ENCODE data around the gene ASIC3. TPM values are rescaled to one million over a fixed set of nuclear protein-coding genes. Genes with fewer than 3 reads are reported as not detected.

Gene ASIC3
- total and polyA plus RNA-seq, 2 donors (not counting 3 experiments of a cell fraction or from before 2014, with no cell fraction given) = 0.69 to 0.70 TPM

DNA sequence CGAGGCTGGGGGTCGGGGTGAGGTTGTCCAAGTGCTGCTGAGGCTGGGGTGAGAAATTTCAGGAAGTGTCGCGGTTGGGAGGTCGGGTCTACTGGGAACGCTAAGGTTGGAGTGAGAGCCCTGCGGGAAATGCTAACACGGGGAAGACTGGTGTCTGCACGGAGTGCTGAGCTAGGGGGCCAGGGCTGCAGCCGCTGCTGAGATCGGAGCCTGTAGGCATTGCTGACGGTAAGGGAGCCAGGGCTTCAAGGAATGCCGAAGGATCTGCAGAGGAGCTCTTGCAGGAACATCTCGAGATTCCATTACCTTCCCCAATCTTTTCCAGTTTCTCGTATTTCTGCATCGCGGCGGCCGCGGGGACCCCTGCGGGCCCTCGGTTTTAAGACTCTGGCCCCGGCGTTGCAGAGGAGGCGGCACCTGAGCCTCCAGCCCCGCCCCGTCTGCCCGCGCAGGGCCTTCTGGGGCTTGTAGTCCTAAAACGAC, 9.2 kb downstream of the ASIC3 start, which contains the start of gene CDK5:
Gene CDK5 (minus strand): TSS at position 392 of the 483 bp plus-strand sequence. CDS start 49 bp downstream, at position 343.
- H3K36me3 ChIP-seq (ENCODE audit: control insufficient read depth in 2 of 2, extremely low read depth in 1 of 2, insufficient read depth in 2 of 2, low read length in 2 of 2) = peaks cover 0 to under 1% of the 10 kb centered on the region in 2 experiments
- DNase-seq (ENCODE audit: low read depth, low spot score) (no peak), FAIRE-seq (no peak)
- H2AFZ ChIP-seq (ENCODE audit: low read depth, low read length) = peak within 1 kb of the TSS; percentile 81
- peaks cover 29% of the 10 kb centered on the region for H3K4me1 ChIP-seq (ENCODE audit: control insufficient read depth, extremely low read depth, insufficient read depth, low read length)
- dilution Hi-C loops (cut with MboI; ENCODE audit: extremely low pct_ligation_motif_present, low sequenced_read_pairs) (no loop called here), intact Hi-C loops (cut with micrococcal nuclease) (no loop called here)
- TF ChIP-seq POLR2A (IDR thresholded peaks at IDR 0.05; ENCODE audit: low read depth, low read length) = no peak
- BruUV-seq (replicated peaks) = no TSS peak
- peak within 1 kb of the TSS; percentile 57 for H3K9ac ChIP-seq (replicated peaks; ENCODE audit: extremely low read depth, insufficient read depth, low read length)
- H3K9me1 ChIP-seq (replicated peaks; ENCODE audit: control insufficient read depth, extremely low read depth, insufficient read depth, low read length) = no peaks in the 10 kb centered on the region
- H4K20me1 ChIP-seq (replicated peaks; ENCODE audit: control insufficient read depth, extremely low read depth, insufficient read depth, low read length) = no peaks in the 10 kb centered on the region
- H3K79me2 ChIP-seq (ENCODE audit: control insufficient read depth, insufficient read depth, low read length) = peaks cover 29% of the 10 kb centered on the region
- H3K27ac ChIP-seq (ENCODE audit: insufficient read depth, low read depth, low read length) = peak within 1 kb of the TSS; percentile 81
- peak within 1 kb of the TSS; percentile 55 for H3K4me2 ChIP-seq (ENCODE audit: insufficient read depth, low read length)
- ChIA-PET CTCF (interaction anchor here (1.0 to 1.3 kb wide), 2 partner anchors 29 to 95 kb away, joined by 3 to 5 read pairs; partner anchors contain the start of gene ABCB8), POLR2A (no interaction called here)
- H3K27me3 ChIP-seq (ENCODE audit: control insufficient read depth in 2 of 2, insufficient read depth in 2 of 2, low read length in 2 of 2) = no peaks in the 10 kb centered on the region
- H3K9me3 ChIP-seq (replicated peaks; ENCODE audit: control insufficient read depth, insufficient read depth, low read length) = no peaks in the 10 kb centered on the region
- H3K4me3 ChIP-seq (replicated peaks in 1 of 3; ENCODE audit: insufficient read depth in 1 of 3, low read depth in 1 of 3, low read length in 3 of 3) = peak within 1 kb of the TSS; percentile 28 to 69 (median 48)

DNA sequence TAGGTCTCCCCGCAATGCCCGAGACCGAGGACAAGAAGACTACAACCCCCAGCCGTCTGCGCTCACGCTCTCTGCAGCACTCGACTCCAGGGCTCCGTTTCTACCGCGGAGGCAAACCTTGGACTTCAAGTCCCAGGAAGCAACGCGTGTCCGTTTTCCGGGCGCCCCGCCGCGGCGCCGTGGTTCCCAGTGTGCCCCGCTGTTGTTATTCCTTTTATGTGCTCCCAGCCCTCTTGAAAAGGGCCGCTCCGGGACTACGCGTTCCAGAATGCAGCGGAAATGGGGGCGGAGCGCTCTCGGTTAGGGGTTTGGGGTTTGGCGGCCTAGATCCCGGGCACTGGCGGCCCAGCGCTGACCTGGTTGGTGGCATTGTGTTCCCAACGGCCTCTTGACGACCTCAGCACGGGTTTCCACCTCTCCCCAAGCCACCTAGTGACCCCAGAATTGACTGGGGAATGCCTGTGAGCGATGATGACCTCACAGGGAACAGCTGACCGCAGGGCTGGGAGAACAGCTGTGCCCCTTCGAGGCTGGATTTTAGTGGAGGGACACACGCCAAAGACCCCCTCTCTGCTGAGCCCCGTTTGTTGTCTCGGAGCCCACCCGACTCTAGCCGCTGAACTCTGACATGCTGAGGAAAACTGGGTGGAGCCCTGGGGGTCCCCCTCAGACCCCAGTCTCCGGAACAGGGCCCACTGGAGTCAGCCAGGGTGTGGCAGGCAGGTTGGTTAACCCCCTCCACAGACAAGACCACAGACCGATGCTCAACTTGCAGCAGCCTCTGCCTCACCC, 9.9 kb downstream of the ASIC3 start:
- ChIA-PET POLR2A (no interaction called here), CTCF (interaction anchor here (0.9 to 2.8 kb wide), 7 partner anchors 11 to 96 kb away, joined by 3 to 11 read pairs (median 4); partner anchors contain the start of genes ABCB8 and FASTK)
- FAIRE-seq = peak; percentile 100
- Histone ChIP-seq H3K27me3 (ENCODE audit: control insufficient read depth in 2 of 2, insufficient read depth in 2 of 2, low read length in 2 of 2) (no peaks in the 10 kb centered on the region), H3K9me3 (replicated peaks; ENCODE audit: control insufficient read depth, insufficient read depth, low read length) (no peaks in the 10 kb centered on the region), H3K4me3 (replicated peaks in 1 of 3; ENCODE audit: insufficient read depth in 1 of 3, low read depth in 1 of 3, low read length in 3 of 3) (peak overlapping the region in 2 of 3 experiments; percentile 11 to 69), H2AFZ (ENCODE audit: low read depth, low read length) (peak overlapping the region; percentile 21), H3K4me2 (ENCODE audit: insufficient read depth, low read length) (peak overlapping the region; percentile 44), H3K36me3 (ENCODE audit: control insufficient read depth in 2 of 2, extremely low read depth in 1 of 2, insufficient read depth in 2 of 2, low read length in 2 of 2) (peaks cover 0 to 2% of the 10 kb centered on the region in 2 experiments), H3K4me1 (ENCODE audit: control insufficient read depth, extremely low read depth, insufficient read depth, low read length) (peaks cover 29% of the 10 kb centered on the region), H3K9ac (replicated peaks; ENCODE audit: extremely low read depth, insufficient read depth, low read length) (peak overlapping the region; percentile 57), H4K20me1 (replicated peaks; ENCODE audit: control insufficient read depth, extremely low read depth, insufficient read depth, low read length) (no peaks in the 10 kb centered on the region), H3K79me2 (ENCODE audit: control insufficient read depth, insufficient read depth, low read length) (peaks cover 31% of the 10 kb centered on the region), H3K9me1 (replicated peaks; ENCODE audit: control insufficient read depth, extremely low read depth, insufficient read depth, low read length) (no peaks in the 10 kb centered on the region), H3K27ac (ENCODE audit: insufficient read depth, low read depth, low read length) (peak overlapping the region; percentile 81)
- peak; percentile 100 for DNase-seq (ENCODE audit: low read depth, low spot score)
- intact Hi-C loops (cut with micrococcal nuclease) = loop anchor here (1.0 to 2.0 kb wide), 5 partner anchors 19 to 69 kb away; partner anchors contain the start of genes ABCB8 and FASTK
- TF ChIP-seq POLR2AphosphoS5 (IDR thresholded peaks at IDR 0.05; ENCODE audit: insufficient read depth, low read depth, low read length) (peak; percentile 14), CTCF (IDR thresholded peaks at IDR 0.05; ENCODE audit: extremely low read depth in 1 of 2, insufficient read depth in 1 of 2, low read depth in 1 of 2, low read length in 2 of 2) (no peak), POLR2A (IDR thresholded peaks at IDR 0.05; ENCODE audit: low read depth, low read length) (peak; percentile 52), EZH2 (IDR thresholded peaks at IDR 0.05; ENCODE audit: borderline replicate concordance, low read depth, low read length, severe bottlenecking) (no peak), FOS (IDR thresholded peaks at IDR 0.05; ENCODE audit: borderline replicate concordance, insufficient read depth, low read length) (no peak), MYC (IDR thresholded peaks at IDR 0.05; ENCODE audit: low read depth, low read length) (no peak)
- TF ChIP-seq, protein P1, sequence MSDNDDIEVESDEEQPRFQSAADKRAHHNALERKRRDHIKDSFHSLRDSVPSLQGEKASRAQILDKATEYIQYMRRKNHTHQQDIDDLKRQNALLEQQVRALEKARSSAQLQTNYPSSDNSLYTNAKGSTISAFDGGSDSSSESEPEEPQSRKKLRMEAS (IDR thresholded peaks at IDR 0.05; ENCODE audit: insufficient read depth, insufficient read length) = peak; percentile 6
- dilution Hi-C loops (cut with MboI; ENCODE audit: extremely low pct_ligation_motif_present, low sequenced_read_pairs) = no loop called here
- BruUV-seq (replicated peaks) = TSS peak; percentile 86

All from endothelial cell of umbilical vein (primary cell).